ENCODE results near the gene CLEC16A.

The CLEC16A gene

GRCh38 chr16:11097094-11097786, 152.9 kb downstream of the CLEC16A start:
- no peak for TF ChIP-seq CTCF (IDR thresholded peaks at IDR 0.05; ENCODE audit: low read length, missing control alignments)
- H3K4me3 ChIP-seq (replicated peaks; ENCODE audit: low read depth, low read length) = no peak overlapping the region
- no peak for DNase-seq (ENCODE audit: low read depth)

DNA sequence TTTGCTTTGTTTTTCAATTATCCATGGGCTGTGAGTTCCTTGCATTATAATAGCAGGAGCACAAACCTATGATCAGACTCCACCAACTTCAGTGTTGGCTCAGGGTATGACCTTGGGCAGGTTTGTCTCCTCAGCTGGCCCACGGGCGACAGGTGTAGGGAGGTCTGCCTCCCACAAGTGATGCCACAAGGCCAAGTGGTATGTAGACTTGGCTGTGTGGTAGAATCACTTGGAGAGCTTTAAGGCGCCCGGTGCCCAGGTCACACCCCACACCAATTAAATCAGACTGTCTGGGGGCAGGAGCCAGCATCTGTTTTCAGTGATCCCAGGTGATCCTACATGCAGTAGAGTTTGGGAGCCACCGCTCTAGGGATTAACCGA, 153.4 kb downstream of the CLEC16A start:
- H3K4me3 ChIP-seq (replicated peaks; ENCODE audit: low read depth, low read length) = no peak overlapping the region
- TF ChIP-seq CTCF (IDR thresholded peaks at IDR 0.05; ENCODE audit: low read length, missing control alignments) = no peak
- no peak for DNase-seq (ENCODE audit: low read depth)

DNA sequence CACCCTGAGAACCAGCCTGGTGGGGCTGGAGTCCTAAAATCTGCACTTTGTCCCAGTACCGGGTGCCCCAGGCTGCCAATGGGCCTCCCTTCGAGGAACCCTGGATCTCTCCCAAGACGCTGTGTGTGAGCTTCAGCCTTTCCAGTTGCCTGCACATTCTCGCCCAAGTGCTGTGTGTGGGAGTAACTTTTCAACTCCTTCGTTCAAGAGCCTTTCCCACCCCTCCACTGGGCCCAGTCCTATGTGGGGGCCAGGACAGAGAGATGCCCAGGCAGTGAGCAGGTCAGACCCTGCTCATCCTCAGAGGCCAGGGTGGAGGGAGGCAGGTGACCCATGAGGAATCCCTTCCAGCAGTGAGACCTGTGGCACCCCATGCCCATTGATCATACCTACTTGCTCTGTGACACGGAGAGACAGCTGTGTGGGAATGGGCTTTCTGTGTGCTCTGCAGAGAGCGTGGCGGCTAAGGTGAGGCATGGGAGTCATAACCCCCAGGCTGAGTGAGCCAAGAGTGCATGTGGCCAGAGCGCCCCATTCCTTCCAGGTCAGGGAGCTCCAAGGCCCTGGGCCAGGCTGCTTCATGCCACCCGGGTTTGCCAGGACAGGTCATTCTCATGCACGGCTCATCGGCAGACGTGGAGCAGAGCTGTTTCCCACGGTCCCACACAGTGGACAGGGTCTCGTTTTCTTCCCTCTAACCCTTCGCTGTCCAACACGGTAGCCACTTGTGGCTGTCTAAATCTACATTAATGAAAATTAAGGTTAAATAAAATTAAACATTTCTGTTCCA, 154.4 kb downstream of the CLEC16A start:
- no peak for TF ChIP-seq CTCF (IDR thresholded peaks at IDR 0.05; ENCODE audit: low read length, missing control alignments)
- peak; percentile 41 for DNase-seq (ENCODE audit: low read depth)
- no peak overlapping the region for H3K4me3 ChIP-seq (replicated peaks; ENCODE audit: low read depth, low read length)

DNA sequence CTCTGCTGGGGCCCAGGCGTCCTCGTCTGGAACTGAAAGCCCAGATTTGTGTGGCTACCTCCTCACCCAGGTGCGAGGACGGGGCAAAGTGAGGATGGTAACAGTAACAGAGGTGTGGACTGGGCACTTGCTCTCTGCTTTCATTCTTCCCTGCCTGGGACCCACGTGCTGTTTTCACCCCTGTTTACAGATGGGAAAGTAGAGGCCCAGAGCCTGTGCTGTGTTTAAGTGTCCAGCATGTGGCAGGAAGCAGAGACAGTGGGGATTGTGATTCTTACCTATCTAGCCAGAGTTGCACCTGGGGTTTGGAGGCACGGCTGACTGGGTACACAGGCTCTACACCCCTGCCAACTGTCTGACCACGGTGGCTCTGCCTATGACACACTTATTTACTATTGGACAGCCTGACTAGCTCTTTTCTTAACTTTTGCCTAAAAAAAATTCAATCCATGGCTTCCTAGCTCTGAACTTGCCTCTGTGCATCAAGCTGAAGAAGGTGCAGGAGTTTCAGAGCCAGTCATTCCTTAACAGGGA, 155.4 kb downstream of the CLEC16A start:
- DNase-seq (ENCODE audit: low read depth) = no peak
- TF ChIP-seq CTCF (IDR thresholded peaks at IDR 0.05; ENCODE audit: low read length, missing control alignments) = no peak
- H3K4me3 ChIP-seq (replicated peaks; ENCODE audit: low read depth, low read length) = no peak overlapping the region

GRCh38 chr16:11100239-11100750, 155.9 kb downstream of the CLEC16A start:
- TF ChIP-seq CTCF (IDR thresholded peaks at IDR 0.05; ENCODE audit: low read length, missing control alignments) = peak; percentile 61
- H3K4me3 ChIP-seq (replicated peaks; ENCODE audit: low read depth, low read length) = no peak overlapping the region
- peak; percentile 93 for DNase-seq (ENCODE audit: low read depth)

GRCh38 chr16:11101283-11101682, 156.9 kb downstream of the CLEC16A start:
- no peak for TF ChIP-seq CTCF (IDR thresholded peaks at IDR 0.05; ENCODE audit: low read length, missing control alignments)
- no peak for DNase-seq (ENCODE audit: low read depth)
- H3K4me3 ChIP-seq (replicated peaks; ENCODE audit: low read depth, low read length) = no peak overlapping the region

Measured in fibroblast of pulmonary artery (primary cell).